Astrocyte of the cerebellum (primary cell): ENCODE results near the gene WDR33.

Source experiments
- DNase-seq: peaks from one replicate; pipeline ENCODE4 v3.0.0-alpha.2; 2011; ENCODE audit warnings: low read depth
- H3K4me3 ChIP-seq: 2 replicates; pipeline ENCODE4 v1.5.1; 2011; ENCODE audit warnings: mild to moderate bottlenecking, low read depth, low read length, moderate library complexity
- in situ Hi-C: cut with HindIII; loops from 2 replicates; pipeline ENCODE4 v1.10.0; 2017; ENCODE audit warnings: low sequenced_read_pairs
- TF ChIP-seq, protein P1 (sequence below): IDR thresholded peaks from 2 replicates; pipeline ENCODE4 v1.5.1; 2012; ENCODE audit warnings: low read length, low read depth, moderate library complexity, mild to moderate bottlenecking; ENCODE audit errors: missing control alignments

WDR33 gene

GRCh38 chr2:127657232-127657595 is 153.8 kb downstream of the WDR33 start:
- TF ChIP-seq, protein P1, sequence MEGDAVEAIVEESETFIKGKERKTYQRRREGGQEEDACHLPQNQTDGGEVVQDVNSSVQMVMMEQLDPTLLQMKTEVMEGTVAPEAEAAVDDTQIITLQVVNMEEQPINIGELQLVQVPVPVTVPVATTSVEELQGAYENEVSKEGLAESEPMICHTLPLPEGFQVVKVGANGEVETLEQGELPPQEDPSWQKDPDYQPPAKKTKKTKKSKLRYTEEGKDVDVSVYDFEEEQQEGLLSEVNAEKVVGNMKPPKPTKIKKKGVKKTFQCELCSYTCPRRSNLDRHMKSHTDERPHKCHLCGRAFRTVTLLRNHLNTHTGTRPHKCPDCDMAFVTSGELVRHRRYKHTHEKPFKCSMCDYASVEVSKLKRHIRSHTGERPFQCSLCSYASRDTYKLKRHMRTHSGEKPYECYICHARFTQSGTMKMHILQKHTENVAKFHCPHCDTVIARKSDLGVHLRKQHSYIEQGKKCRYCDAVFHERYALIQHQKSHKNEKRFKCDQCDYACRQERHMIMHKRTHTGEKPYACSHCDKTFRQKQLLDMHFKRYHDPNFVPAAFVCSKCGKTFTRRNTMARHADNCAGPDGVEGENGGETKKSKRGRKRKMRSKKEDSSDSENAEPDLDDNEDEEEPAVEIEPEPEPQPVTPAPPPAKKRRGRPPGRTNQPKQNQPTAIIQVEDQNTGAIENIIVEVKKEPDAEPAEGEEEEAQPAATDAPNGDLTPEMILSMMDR, result no peak
- DNase-seq, result no peak
- H3K4me3 ChIP-seq, result no peak overlapping the region
- in situ Hi-C loops, result no loop called here

GRCh38 chr2:127656569-127657231 is 154.3 kb downstream of the WDR33 start:
- no peak for DNase-seq
- H3K4me3 ChIP-seq, result no peak overlapping the region
- TF ChIP-seq, protein P1, result no peak
- in situ Hi-C loops, result no loop called here

GRCh38 chr2:127655209-127656073 is 155.5 kb downstream of the WDR33 start:
- DNase-seq, result no peak
- TF ChIP-seq, protein P1, result no peak
- in situ Hi-C loops, result no loop called here
- no peak overlapping the region for H3K4me3 ChIP-seq

- H3K4me3 ChIP-seq, result no peak overlapping the region
- DNase-seq, result no peak
- in situ Hi-C loops, result no loop called here
- TF ChIP-seq, protein P1, result no peak
Observed at GRCh38 chr2:127654838-127655175, 156.2 kb downstream of the WDR33 start.

- DNase-seq, result no peak
- TF ChIP-seq, protein P1, result no peak
- no peak overlapping the region for H3K4me3 ChIP-seq
- in situ Hi-C loops, result no loop called here
Observed at GRCh38 chr2:127654084-127654837, 156.7 kb downstream of the WDR33 start.

- DNase-seq, result no peak
- no peak overlapping the region for H3K4me3 ChIP-seq
- TF ChIP-seq, protein P1, result no peak
- in situ Hi-C loops, result no loop called here
Observed at GRCh38 chr2:127653421-127654083, 157.4 kb downstream of the WDR33 start.
